ENCODE measurements around the gene DNM3.

DNM3 gene

DNA sequence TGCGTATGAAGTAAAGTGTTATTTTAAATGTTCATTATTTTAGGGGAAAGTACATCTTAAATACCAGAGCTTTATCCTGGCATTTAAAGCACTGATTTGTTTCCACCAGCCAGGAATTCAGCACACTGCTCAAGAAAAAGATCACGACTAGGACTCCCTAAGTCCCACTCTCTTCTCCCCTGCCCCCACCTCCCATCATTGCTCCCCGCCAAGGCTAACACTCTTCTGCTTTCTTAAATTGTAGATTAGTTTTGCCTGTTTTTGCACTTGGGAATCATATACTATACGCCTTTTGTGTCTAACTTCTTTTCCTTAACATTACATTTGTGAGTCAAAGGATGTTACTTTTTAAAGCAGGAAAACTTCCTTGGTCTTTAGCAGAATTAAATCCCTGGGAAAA is 541.7 kb downstream of the DNM3 start:
- DNase-seq: no peak

DNA sequence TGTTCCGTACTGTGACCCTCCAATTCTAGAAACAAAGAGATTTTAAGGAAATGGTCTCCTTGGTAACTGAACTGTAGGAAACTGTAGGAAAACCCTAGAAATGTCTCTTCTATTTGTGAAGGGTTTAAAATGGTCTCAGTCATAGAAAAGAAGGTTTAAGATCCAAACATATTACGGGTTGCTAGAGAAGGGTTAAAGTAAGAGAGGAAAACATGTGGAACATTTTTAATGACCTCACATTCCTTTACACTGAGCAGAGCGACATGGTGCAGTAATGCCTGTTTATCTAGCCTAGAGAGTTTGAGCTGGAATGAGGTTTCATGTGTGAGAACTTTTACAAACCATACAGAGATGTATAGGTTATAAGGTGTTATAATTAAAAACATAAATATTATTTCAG is 542.2 kb downstream of the DNM3 start:
- DNase-seq: no peak

DNA sequence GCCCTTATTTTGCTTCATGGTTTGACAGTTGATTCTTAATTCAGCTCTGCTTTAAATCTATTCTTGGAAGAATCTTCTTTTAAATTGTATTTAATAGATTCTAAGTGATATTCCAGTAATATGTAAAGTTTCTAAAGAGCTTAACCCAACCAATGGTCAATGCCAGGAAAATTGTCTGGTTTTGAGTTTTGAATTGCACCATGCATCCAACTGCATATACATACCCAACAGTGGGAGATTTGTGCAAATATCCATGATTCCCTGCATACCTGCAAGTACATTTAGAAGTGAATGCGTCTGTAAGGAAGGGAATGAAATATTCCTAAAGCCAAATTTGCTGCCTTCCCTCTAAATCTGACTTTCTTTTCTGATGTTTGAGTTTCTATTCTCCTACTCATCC is 543.4 kb downstream of the DNM3 start:
- DNase-seq: no peak

DNA sequence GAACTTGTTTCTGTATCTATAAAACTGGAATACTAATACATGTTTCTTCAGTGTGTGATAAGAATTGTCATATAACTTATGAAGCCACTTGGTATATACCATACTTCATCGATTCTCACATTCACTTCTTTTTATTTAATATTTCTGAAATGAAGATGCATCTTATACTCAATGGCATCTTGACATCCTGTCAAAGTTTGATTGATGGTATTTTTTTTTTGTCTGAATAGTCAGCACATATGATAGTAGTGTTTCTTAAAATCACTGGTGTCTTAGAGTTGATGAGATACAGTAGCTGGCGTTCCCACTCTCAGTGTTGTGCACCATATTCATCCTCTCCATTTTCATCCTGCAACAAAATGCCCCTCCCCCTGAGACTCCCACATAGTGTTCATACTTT is 544.7 kb downstream of the DNM3 start:
- no peak for DNase-seq

DNA sequence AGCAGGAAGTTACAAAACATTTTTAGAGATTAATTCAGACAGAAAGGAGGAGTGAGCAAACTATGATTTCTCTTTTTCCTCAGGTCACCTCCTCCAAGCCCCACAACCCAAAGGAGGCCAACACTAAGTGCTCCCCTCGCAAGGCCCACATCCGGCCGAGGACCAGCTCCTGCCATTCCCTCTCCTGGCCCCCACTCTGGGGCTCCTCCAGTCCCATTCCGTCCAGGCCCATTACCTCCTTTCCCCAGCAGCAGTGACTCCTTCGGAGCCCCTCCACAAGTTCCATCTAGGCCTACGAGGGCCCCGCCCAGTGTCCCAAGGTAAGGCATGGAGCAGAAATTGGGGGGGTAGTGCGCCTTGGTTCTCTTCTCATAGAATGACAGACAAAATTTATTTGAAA is 547.2 kb downstream of the DNM3 start:
- DNase-seq: no peak

DNA sequence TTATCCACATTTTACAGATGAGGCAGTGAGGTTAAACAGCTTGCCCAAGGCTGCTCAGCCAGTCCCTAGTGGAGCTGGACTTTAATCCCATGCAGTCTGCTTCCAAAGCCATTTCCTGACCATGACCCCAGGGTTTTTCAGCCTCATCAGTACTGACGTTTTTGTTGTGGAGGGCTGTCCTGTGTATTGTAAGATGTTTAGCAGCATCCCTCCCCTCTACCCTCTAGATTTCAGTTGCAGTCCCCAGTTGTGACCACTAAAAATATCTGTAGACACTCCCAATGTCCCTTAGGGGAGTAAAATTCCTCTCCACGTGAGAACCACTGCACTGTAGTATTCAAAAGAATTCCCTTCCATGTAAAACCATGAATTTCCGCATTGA is 549.0 kb downstream of the DNM3 start:
- DNase-seq: no peak

DNA sequence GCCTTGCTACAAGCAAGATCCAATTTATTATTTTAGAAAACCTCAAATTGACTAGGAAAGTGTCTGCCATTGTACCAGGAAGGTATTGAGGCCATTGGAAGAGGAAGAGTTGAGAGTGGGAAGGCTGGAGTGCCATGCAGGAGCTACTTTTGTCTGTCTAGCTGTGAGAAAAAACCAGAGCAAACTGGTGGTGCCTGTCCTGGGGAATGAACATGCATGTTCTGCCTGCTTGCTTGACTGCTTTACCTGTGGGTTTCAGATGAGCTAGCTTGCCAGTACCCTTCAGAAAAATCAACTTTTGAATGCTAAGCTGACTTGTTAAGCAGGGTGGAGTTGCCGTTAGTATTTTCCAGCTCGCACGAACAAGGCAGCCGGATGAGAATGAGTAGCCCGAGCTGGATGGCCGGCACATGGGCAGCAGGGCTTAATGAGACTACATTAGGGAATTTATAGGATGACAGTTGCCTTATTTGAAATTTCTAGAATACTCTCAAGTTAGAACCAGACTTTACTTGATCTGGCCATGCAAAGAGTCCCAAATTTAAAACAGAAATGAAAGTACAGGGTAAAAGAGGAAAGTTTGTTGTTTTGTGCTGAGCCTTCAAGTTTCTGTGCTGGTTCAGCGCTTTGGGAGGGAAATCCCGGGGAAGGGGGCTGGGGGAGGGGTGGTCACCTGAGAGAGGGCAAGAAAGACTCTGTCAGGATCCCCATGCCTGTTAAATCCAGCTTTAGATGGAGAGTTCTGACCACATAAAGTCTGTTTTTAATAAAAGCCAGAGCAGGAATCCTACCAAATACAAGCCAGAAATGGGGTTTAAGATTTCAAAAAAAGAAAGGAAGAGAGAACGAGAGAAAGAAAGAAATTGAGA is 549.6 kb downstream of the DNM3 start:
- DNase-seq: no peak

DNA sequence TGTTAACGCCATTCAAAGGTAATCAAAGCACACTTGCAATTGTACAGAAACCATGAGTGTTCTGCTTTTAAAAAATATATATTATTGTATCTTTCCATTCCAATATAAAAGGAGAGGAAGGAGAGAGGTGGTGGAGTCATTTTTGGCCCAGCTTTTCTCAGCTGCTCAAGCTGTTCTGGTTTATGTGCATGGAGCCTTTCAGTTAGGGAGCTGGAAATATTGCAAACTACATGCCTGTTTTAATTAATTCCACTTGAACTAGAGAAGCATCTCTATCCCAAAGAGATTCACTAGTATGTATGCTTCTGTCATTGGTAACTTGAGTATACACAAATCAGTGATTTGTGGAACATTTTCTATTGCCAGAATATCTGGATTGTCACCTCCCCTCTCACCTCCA is 550.7 kb downstream of the DNM3 start:
- no peak for DNase-seq

DNA sequence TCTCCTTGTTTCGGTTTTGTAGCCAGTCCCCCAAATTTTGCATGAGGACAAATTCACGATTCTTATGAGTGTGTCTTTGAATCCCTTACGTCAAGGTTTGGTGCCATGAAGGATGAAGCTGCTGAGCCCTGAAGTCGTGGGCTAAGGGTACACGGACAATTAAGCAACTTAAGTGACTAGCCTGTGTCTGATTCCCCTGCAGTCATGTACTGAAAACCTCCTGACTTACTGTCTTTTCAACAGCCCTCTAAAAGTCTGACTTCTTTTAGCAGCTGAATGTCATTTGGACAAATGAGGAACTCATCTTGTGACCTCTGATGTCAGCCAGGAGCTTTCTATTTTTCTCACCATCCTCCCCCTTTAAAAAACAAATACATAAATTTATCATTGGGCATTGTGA is 552.1 kb downstream of the DNM3 start:
- DNase-seq: no peak

DNA sequence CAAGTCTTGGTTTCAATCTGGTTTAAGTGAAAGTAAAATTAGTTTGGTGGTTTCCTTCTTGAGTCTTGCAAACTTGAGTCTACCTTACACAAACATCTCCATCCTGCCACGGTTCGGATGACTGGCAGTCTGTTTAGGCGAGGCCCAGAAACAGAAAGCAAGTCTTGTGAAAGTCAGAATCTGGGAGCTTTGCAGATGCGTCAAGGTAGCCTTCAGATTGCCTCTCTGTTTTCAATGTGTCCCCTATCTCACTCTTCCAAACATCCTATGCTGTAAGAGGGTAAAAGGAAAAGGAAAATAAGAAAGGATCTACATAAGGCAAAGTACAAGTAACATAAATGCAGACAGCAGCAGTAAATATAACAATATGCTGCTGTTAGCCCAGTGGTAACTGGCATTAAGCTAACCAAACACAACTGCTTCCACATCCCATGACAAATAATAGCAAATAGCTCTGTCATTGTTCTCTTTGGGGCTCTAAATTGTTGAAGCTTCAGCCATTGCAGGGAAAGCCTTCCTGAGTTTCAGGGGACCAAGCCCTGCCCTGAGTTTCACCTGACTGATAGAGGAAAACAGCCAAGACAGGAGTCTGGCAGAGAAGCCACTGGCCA is 552.9 kb downstream of the DNM3 start:
- DNase-seq: peak; percentile 56 to 62

DNA sequence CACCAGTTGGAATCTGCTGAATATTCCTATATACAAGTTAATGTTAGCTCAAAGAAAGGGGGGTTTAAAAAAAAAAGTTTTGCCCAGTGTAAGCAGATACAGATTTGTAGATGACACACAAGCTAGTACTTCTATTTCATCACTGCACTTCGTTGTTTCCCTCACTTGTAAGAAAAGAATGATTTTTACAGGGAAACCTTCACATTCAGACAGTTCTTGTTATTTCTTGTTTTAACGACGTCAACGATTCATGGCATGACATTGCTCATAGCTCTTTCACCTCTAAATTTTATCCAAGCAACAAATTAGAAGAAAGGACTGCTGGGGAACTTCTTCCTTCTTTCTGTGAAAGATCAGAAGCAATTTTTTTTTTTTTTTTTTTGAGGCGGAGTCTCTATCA is 553.5 kb downstream of the DNM3 start:
- DNase-seq: no peak

DNA sequence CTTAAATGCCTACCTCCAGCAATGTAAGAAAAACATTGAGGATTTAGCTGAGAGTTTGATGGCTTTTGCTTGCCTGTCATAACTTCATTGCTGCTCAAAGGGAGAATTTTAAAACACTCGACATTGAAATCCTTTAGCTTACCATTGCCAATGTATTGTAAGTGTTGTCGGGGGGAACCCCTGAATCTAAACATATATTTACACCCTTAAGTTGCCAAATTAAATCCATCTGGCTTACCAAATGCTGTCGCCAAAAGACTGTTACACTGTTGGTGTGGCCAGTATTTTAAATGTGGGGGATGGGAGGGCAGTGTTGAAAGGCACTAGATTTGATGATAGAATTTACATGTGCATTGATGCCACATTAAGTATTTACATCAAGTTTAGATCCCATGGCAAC is 554.3 kb downstream of the DNM3 start:
- DNase-seq: no peak

DNA sequence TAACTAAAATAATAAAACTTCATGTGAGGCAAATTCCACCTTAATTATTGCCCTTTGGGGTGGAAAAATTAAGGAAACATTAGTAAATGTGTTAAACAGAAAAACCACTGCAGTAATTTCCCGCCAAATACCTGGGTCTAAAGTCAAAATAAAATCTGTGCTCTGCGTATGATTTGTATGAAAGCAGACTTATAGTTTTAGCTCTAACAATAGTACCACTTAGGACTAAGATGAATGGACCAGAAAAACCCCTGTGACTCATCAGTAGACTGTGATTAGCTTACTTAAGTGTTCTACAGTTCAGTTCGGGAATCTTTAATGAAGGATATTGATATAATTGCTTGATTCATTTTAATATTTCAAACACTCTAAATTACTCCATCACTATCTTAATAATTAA is 555.9 kb downstream of the DNM3 start:
- no peak for DNase-seq

DNA sequence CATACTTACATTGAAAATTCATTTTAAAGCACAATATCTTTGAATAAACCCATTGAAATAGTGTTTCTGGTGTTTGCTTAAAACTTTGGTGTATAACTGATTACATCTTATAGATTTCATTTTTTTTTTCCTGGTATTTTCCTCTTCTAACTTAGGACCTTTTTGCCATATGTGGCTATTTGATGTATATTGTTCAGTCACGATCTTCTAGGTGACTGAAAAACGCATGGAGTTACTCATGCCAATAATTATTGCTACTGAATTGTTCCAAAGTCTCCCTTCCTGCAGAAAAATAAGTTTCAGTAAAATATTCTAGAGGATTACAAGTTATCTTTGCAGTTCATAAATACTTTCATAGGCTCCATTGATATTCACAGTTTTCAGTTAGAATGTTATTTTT is 556.3 kb downstream of the DNM3 start:
- no peak for DNase-seq

DNA sequence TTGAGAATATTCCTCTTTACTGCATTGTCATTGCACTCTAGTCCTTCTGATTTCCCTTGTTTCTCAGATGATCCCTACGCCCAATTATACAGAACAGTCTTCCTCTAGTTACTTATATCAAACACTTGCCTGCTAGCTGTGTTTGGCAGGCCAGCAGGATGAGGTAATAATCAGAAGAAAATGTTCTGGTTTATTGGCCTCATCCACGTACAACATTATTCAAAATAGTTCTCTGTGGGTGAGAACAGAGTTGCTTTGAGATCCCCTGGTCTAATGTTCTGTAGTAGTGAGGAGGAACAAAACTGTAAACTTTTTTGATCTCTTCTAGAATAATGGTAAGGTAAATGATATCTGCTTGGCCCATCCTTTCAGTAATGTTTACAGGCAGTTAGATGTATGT is 556.9 kb downstream of the DNM3 start:
- DNase-seq: no peak

DNA sequence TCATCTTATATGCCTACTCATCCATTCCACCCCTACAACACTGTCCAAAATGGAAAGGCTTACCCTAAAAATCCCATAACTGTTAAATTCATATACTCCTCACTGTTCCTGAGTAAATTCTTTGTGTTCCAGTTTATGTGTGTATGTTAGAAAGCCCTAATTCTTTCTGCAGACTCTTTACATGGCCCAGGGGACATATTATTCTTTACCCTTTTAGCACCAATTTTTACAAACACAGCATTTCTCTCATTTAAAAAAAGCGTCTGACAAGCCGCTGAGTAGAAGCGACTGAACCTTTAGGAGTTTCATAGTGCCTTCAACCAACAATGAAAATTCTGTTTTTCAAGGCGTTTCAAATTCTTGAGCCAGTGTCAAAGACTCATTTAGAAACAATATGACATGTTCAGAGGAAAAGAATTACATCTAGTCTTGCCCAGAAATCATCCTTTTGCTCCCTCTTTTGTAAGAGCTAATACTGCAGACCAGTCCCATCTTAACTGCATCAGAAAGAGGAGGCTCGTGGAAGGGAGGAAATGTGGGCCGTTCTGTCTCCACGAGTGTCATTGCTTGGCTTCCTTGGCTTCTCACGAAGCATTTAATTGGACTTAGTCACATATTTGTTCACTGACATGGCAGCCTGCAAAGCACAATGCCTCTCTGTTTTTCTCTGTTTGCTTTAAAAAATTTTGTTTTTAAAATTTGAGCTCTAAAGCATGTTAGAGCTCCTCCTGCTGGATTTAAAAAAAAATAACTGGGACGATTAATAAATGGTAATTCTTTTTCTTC is 557.9 kb downstream of the DNM3 start:
- DNase-seq: peak; percentile 11 to 25

DNA sequence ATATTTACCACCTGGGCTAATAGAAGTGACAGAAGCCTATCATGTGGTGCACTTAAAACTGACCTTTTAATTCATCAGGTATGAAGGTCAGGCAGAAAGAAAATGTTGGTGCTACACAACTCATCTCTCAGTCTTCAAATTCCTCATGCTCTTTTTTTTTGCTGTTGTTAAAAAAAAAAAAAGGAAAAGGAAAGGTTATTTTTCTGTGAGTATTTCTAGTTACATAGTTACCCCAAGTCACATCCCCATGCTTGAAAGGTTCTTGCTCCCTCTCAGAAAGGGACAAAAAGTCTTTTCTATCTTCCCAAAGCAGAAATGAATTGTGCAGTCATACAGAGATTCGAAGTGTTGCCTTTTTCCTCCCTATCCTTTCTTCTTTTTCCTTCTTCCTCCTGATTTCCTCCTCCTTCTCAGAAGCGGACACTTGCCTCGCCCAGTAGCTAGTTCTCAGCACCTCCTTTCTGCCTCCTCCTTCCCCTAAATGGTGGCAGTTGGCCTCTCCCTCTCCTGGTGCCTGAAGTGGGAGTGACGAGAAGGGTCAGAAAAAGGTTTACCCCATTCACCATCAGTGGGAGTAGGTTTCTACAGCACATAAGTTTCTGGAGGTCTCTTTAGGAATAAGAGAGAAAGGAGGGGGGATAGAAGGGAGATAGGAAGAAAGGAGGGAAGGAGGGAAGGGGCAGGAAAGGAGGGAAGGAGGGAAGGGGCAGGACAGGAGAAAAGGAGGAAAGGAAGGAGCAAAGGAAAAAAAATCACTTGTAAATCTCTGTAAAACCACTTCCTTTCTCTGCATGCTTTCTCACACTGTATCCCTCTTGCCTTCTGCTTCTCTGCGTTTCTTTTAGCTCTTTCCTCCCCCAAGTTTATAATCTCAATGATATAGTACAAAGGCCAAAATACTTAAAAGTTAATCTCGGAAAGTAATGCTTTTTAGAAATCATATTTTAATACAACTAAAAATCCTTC is 558.7 kb downstream of the DNM3 start:
- DNase-seq: no peak

DNA sequence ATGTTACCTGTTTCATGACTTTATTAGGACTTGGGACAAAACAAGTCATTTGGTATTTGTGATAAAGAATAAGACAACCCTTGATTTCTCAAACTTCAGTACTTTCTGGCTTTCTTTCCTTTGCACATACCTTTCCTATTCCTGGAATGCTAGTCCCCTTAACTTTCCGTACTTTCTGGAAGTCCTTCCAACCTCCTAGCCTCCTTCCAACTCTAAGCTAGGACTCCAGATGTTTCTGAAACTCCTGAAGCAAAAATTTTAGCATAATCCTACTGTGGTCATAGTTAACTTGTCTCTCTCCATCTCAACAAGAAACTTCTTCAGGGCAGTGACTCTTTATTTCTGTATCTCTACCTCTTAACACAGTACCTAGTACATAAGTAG is 559.4 kb downstream of the DNM3 start:
- DNase-seq: no peak

DNA sequence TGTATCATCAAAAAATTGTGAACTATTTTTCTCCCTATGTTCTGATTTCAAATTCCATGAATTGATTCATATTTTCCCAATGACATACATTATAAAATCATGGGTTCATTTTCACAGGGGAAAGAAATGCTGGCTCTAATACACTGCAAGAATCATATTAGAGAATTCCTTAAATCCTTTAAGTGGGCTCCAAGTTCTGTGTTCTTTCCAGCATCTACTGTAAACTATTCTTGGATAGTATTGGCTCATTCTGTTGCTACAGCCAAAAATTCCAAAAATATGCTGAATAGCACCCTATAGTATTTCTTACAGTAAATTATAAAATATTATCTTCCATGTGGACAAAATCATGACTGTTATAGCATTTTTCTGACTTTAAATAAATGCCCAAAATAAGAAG is 560.2 kb downstream of the DNM3 start:
- DNase-seq: no peak

DNA sequence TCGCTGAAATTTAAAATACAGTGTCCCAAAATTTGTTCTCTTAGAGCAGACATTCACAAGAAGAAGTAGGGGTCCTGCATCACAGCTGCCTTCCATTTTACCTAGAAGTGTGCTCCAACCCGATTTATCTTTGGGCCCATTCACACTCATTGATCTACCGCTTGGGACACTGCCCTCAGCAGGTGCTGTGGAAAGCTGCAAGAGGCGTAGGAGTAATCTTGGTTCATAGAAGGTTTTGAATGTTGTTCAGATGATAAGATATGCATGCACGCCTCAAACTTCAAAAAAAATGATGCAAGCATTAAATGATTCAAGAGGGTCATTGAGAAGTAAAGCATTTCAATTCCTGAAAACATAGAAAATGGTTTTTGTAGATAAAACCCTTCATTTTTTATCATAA is 560.6 kb downstream of the DNM3 start:
- no peak for DNase-seq

DNA sequence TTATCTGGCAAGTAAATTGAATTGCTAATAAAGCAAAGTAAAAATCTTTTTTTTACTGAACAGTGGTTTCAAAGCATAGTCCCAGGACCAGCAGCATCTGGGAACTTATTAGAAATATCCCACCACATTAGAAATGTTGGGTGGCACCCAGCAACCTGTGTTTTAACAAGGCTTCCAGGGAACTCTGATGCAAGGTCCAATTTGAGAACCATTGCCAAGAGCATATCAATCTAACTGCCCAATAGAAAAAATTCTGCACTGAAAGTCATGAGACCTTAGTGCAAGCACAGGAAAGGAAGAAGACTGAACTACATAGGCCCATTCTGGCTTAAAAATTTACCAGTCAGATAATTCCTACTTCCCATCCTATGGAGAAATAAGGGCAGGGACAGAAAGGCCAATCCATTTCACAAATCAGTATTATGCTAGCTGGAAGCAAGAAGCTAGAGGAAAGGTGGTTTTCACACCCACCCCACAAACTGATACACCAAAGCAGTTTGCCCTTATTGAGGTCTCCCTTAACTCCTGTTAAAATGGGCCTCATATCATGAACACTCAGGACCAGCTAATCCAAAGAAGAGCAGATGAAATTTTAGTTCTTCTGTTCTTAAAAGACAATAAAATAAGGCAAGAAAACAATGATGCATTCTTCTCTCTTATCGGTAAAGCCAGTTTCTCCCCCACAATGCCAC is 561.7 kb downstream of the DNM3 start:
- DNase-seq: no peak

DNA sequence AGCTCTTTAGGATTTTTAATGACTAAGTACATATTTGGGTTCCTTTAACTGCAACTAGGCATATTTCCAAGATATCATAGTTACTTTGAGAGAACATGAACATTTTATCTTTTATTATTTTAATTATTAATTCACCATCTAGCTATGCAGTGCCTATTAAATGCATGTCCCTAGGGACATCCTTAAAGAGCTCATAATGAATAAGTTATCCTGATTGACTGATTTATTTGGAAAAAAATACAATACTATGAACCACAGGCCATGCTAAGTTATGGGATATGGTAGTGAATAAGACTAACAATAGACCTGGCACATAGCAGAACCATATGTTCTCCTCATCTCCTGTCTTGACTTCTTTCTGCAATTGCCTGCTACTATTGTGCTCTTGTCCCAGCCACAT is 562.8 kb downstream of the DNM3 start:
- no peak for DNase-seq

Data from activated CD4-positive, alpha-beta T cell treated with anti-CD3 and anti-CD28 coated beads, Interleukin-2, amount 50 U/mL, for 4 hours (primary cell).